GM21723 (cell line): ENCODE measurements around the gene SULT2B1.

Source experiments
- ATAC-seq: cut with Tn5 transposase; IDR thresholded peaks from one replicate; pipeline ENCODE4 v1.9.1; 2021; ENCODE audit warnings: mild to moderate bottlenecking, moderate library complexity; ENCODE audit not compliant: unreplicated experiment

The SULT2B1 gene

DNA sequence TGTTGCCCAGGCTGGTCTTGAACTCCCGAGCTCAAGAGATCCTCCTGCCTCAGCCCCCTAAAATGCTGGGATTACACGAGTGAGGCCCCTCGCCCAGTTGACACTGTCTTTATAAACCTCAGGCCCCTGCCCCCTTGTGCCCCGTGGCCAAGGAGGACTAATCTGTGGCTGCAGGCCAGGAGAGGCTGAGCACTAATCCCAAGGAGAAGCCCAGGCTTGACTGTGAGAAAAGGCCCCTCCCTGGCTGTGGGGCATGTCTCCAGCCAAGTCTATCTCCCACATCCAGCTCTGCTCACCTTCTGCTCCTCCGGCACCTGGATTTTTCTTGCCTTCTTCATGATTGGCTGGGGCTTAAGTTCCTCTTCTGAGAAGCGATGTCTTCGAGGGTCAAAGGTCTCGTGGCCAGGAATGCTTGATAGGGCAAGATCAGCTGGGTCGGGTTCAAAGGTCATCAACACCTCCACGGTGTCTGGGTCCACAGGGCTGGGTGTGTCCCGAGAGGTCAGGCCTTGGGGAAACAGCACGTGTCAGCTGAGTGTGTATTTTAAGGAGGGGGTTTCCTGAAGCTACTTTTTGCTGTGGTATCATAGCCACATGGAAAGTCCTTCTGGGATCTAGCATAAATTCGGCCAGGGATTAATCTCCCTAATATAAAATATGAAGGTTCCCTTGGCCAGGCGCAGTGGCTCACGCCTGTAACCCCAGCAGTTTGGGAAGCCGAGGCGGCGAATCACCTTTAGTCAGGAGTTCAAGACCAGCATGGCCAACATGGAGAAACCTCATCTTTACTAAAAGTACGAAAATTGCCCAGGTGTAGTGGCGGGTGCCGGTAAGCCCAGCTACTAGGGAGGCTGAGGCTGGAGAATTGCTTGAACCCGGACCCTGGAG is 81.4 kb downstream of the SULT2B1 start:
- ATAC-seq = no peak

DNA sequence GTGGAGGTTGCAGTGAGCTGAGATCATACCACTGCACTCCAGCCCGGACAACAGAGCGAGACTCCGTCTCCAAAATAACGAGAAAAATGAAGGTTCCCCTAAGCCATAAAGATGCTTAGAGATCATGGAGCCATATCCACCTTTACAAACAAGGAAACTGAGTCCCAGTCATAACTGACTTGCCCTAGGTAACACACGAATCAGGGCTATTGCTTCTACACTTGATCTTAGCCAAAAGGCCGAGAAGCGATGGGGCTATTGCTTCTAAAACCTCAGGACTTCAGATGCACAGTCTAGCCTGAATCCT is 82.0 kb downstream of the SULT2B1 start:
- no peak for ATAC-seq

DNA sequence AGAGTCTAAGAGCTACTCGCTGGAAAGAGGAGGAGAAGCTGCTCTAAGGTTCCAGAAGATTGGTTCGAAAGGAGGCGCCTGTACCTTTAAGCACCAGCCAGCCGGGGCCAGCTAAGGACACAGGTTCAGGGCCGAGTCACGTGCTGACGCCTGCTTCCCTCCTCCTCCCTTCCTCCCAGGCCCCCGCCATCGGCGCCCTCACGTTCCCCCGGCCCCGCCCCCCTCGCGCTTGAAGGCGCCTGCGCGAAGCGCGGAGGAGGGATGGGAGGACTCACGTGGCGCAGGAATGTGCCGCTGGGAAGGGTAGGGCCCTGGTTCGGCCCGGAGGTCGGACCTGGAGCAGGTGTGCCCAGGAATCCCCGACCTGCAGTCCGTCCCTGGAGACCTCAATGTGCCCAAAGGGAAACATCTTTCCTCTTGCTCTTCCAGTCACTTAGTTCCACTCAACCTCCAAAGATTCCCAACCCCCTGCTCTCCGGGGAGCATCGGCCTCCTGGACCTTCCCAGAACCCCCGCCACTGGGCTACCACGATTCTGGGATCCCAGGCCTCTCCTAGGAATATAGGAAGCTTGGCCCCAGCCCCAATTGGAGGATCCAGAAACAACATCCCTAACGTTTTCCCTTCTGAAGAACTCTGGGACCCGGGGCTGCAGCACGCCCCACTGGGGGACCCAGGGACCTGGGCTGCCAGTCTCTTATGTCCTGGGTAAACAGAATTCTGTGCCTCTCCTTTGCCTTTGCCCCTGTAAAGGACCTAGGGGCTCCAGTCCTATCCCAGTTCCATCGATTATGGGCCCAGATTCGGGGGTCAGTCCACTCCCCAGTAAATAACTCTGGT is 82.7 kb downstream of the SULT2B1 start:
- ATAC-seq = peak; percentile 35

DNA sequence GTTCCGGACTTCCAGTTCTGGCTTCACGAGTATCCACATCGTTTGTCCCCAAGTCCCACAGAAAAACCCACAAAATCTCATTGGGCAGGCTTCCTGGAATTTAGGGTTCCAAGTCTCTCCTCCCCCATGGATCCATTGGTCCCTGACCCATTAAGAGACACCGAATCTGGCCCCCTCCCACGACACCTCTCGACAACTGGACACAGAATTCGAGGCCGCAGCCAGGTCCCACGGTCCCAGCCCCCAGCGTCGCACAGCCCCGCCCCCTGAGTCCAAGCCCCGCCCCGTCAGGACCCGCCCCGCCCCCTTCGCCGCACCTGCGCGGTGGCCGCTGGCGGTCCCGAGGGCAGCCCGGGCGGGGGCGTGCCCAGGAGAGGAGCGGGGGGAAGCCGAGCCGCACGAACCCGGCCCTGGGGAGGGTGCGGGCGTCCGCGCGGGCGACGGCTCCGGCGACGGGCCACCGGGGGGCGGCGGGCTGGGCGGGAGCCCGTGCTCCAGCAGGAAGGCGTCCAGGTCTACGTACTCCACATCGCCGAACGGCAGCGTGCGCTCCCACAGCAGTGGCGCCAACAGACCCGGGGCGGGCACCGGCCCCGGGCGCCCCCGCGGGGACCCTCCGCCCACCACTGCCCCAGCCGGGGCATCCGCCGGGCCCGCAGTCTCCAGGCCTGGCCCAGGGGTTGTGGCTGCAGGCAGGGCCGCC is 83.4 kb downstream of the SULT2B1 start:
- ATAC-seq = no peak

DNA sequence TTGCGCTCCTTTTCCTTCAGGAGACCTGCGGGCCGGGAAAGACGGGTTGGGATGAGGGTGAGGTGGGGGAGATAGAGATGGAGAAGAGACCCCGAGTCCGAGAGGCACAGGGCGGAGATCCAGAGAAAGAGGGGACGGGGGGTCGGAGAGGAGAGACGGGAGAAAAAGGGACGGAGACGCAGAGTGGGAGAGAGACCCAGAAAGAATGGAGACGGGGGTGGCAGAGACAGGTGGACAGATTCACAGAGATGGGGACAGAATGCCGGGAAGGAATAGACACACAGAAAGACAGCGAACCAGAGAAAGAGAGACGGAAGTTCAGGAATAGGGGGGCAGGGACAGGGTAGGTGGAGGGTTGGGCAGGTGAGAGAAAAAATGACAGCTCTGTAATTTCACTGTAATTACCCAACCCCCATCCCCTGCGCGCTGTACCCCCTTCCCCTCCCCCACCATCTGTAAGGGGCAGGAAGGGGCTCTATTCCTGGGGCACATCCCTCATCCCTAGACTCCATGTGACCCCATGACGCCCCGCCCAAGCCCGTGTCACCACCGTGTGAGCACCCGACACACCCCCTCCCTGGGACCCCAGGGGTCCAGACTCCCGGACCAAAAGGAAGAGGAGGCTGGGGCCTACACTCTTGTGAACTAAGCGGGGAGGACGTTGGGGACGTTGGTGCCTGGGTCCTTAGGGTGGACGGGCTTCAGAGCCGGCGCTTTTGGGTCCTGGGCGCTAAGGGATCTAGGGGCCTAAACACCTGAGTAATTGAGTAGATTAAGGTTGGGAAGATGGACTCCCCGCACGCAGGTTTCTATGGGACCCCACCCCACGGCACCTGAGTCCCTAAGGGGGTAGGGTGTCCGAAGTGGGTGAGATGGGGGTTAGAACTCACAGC is 84.2 kb downstream of the SULT2B1 start:
- no peak for ATAC-seq

DNA sequence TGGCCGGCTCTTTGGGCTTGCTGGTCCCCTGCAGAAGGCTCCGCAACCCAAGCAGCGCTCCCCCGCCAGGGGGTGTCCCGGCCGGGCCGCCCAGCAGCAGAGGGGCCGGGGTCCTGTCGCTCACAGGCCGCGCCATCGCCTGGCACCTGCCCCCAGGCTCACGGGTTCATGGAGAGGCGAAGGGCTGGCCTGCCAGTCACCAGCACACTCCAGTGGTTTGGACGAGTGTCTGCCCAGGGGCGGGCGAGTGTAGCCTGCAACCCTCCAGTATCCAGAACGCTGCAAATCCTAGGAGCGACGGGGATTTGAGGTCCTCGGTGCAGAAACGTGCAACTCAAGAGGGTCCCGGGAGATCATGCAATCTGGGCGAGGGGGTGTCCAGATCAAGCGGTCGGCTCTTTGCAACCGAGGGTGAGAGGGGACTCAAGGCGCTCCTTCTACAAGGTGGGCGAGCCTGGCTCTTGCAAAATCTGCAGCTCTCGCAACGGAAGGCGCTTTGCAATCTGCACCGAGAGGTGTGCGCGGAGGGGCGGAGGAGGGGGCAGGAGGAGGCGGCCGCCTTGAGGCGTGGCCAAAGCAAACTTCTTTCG is 85.0 kb downstream of the SULT2B1 start, which contains the start of gene DBP:
Gene DBP, minus strand, starts transcription at position 521 of the 590 bp plus-strand sequence. Its CDS starts 385 bp downstream, at position 136.
- peak; percentile 0 for ATAC-seq

DNA sequence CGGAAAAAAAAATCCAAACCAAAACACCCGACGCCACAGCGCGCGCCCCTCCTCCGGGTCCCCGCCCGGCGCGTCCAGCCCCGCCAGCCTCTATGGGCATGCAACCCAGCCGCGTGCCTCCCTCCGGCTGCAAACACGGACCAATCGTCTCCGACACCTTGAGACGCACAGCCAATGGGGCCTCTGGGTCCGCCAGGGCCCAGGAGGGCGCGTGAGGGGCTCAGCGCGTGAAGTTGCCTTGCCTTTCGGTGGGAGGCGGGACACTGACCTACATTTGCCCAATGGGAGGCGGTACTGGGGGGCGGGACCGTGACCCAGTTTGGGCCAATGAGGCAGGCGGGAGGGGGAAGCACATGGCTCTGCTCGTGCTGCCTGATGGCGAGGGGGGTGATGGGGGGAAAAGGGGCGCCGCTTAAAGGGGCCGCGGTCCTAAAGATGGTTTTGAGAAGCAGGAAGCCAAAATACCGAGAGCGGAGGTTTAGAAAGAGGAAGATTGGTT is 85.5 kb downstream of the SULT2B1 start:
- peak; percentile 62 for ATAC-seq

DNA sequence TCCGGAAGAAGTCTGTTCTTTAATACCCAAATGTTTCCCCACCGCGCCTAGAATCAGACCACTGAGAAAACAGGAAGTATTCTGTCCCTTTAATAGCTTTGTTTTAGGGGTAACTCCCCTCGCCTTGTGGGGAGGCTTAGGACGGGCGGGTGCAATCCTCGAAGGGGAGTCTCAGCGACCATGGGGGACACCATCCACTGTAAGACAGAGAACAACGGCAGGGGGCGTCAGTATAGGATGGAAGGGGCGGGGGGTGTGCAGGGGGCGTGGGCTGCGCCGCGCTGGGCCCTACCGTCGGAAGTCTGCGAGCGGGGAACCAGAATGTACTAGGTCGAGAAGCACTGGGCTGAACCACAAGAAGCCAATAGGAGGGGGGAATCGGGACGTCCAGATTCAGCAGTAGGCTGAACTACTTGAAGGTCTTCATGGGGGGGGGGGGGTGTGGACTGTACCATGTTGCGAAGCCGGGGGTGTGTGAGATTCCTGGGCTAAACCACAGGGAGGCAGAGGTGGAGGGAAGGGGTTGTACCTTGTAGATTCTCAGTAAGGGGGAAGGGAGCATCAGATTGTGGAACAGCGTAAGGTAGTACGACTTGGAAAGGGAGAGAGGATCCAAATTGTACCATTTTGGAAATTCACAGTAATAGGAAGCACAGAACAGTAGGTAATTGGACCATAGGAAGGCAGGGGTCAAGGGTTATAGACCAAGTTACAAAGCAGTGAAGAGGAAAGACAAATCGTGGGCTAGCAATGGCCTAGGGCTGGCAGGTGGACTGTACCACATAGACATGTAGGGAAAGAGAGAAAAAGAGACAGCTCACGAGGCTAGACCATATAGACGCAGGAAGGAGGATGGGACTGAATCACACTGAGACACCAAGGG is 86.2 kb downstream of the SULT2B1 start:
- ATAC-seq = peak; percentile 7

DNA sequence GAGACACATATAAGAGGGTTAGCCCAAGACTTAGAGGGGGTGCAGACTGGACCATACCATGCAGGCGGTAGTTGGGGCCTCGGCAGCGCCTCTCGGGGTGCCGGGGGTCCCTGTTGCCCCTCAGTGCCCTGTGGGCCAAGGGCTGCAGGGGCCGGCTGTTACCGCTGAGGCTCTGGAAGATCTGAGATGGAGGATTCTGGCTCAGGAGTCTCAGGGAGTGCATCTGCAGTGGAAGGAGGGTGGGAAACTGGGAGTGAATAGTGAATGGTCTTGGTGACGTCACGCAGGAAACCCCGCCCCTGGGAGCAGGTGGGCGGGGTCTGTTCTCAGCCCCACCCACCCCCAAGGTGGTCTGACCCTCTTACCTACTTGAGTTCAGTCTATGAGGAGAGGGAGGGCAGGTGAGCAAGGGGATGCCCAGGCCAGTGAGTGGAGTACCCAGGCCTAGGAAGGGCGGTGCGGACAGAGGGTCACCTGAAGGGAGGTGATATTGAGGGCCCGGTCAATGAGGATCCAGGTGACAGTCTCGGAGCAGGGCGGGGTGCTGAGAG is 86.9 kb downstream of the SULT2B1 start:
- no peak for ATAC-seq

DNA sequence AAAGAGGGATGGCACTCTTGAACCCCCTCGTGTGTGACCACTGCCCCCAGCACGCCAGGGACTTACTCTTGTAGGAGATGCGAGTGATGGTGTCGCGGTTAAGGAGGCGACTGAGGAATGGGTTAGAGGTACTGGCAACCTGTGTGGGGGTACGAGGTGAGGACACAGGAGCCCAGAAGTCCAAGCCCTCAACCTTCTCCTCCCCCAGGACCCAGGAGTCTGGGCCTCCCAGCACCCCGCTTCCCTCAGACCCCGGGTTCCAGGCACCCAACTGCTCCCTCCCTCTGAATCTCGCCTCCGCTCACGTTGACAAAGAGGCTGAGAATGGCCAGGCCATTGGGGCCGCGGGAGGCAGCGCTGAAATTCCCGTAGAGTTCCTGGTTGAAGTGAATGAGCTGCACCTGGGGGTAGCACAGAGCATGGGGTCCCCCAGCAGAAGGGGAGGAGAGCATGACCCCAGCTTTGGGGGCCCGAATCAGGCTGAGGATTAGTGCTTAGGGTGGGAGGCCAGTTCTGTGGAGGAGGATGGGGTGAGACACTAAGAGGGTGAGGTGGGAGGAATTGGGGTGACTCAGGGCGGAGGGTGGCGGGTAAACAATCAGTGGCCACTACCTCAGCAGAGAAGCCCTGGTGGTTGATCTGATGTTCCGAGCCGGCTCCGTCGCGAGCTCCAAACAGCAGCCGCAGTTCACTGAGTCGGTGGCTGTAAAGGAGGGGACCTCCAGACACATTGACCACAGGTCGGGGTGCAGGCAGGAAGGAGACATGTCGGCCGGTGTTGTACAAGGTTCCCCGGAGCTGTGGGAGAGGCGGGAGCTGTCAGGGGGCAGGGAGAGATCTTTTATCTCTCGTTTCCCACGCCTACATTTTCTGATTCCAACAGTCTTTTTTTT is 87.8 kb downstream of the SULT2B1 start:
- ATAC-seq = no peak

DNA sequence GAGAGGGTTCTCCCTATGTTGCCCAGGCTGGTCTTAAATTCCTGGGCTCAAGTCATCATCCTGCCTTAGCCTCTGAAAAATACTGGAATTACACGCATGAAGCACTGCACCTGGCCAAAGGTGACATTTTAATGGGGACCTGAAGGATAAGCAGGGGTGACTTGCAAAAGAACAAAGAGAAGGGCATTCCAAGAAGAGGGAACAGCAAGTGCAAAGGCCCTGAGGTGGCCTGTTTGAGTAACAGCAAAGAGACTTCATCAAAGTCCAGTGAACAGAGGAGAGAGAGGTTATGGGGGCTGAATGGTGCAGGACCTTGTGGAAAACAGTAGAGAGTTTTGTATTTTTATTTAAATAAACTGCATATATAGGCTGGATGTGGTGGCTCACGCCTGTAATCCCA is 89.9 kb downstream of the SULT2B1 start:
- no peak for ATAC-seq

DNA sequence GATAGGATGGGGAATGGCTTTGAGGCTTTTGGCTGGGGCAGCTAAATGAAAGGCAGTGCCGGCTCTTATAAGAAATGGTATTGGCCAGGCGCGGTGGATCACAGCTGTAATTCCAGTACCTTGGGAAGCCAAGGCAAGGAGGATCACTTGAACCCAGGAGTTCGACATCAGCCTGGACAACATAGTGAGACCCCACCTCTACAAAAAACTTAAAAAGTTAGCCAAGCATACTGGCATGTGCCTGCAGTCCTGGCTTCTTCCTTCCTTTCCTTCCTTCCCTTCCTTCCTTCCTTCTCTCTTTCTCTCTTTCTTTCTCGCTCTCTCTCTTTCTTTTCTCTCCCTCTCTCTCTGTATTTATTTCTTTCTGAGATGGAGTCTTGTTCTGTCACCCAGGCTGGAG is 90.9 kb downstream of the SULT2B1 start:
- no peak for ATAC-seq

DNA sequence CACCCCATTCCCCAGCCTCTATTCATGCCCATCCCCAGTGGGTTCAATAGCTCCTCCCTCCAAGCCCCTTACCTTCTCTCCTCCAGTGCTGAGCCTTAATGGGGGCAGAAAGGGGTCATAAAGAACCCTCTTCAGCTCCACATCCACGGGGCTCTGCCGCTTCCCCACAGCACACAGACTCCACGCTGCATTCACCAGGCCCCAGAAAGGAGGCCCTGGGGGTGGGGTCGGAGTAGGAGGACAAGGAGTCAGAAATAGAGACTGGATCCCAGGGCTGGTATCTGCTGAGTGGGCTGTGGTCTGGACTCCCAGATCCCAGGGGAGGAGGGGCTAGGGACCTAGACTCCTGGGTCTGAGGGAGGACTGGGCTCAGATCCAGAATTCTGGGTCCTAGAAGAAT is 92.4 kb downstream of the SULT2B1 start:
- ATAC-seq = no peak

DNA sequence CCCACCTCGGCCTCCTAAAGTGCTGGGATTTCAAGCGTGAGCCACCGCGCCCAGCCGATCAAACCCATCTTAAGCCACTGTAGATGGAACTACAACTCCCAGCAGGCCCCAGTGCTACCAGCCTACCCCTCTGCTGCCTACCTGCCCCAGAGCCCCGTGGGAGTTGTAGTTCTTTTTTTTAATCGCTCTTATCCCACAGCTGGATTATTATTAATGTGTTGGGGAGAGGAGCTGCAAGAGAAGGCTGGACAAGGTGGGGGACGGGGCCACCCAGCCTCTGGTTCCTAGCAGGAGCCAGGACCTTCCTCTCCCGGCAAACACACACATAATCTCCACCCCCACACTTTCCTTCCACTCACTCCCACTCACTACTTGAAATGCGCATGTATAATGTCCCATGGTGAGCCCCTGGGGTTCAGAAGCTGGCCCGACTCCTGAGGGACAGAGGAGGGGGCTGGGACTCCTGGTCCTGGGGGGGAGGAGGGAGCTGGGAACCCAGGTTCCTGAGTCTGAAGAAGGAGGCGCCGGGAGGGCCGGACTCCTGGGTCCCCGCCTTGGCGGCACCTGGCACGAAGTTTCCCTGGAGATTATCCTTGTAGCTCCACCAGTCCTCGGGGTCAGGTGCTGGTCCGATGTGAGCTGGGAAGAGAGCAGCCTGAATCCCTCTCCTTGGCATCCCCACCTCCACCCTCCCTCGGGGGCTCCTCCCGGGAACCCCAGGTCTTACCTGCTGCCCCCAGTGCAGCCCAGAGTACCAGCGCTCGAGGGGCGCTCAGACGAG is 93.1 kb downstream of the SULT2B1 start:
- ATAC-seq = no peak

DNA sequence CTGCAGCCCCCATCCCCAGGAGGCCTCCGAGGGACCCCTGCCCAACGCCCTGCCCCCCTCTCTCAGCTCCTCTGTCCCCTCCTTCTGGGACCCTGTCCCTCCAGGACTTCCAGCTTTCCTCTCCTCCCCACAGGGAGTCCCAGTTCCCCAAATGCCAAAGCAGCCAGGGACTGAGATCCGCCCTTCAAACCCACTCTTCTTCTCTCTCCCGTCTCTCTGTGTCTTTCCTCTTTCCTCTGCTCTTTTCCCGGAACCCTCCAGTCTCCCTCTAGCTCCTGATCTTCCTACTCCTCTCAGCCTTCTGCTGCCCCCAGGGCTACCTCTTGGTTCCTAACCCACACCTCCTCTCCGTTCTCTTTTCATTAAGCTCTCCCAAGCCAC is 93.6 kb downstream of the SULT2B1 start:
- ATAC-seq = no peak

DNA sequence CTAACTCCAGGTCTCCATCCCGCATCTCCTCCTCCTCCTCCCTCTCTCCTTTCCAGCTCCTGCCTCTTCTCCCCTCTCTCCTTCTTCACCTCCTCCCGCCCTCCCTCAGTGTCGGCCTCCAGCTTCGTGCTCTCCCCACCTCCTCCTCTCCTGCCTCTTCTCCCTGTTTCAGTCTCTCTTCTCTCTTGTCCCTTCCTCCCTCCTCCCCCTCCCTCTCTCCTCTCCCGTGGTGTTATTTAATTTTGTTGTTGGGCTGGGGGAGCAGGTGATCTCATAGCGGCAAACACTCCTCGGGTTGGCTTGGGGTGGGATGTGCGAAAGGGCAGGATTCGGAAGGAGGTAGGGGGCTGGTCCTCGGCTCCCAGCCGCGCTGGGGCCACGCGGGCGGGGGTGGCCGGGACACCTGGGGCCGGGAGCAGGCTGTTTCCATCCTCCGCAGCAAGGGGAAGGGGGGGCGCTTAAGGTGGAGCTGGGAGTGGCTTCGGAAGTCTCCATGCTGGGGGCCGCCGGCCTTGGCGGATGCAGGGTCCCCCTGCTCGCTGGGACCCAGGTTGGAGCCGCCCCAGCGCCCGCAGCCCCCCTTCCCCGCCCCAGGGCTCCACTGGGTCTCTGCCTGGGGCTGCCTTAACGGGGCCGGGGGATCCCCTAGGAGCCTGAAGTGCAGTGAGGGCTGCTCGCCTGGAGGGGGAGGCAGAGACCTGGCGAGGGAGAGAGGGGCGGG is 94.2 kb downstream of the SULT2B1 start, which contains the start of gene CA11:
Gene CA11, minus strand, starts transcription at position 187 of the 721 bp plus-strand sequence. CDS start 555 bp downstream, outside the sequence.
- peak; percentile 67 for ATAC-seq
